HUDEP-2 (cell line): Measurements from ENCODE around the gene ZNF350.
"Not testable (repeated sequence)": the region's sequence is repeated elsewhere in the genome, so short reads cannot be mapped to it uniquely, and the experiment has no call there.

Experiments
- DNase-seq, 76 experiments: peaks; one replicate each; lab custom pipeline; 2025; ENCODE audit not compliant: unreplicated experiment in 76 of 76; lab: John Stamatoyannopoulos, UW

Gene ZNF350

GRCh38 chr19:51976852-51977251, 9.8 kb downstream of the ZNF350 start:
- no peak for DNase-seq

- DNase-seq: not testable (repeated sequence)
Observed at GRCh38 chr19:51975787-51976186, 10.9 kb downstream of the ZNF350 start.

GRCh38 chr19:51971624-51972023, 15.0 kb downstream of the ZNF350 start:
- DNase-seq: peak in 7 of 76 experiments; percentile 2 to 25 (median 8)

- DNase-seq: no peak
Observed at GRCh38 chr19:51970718-51971117, 15.9 kb downstream of the ZNF350 start.

GRCh38 chr19:51965583-51965982, 21.1 kb downstream of the ZNF350 start:
- DNase-seq: no peak

- DNase-seq: not testable (repeated sequence)
Observed at GRCh38 chr19:51960621-51961233, 25.9 kb downstream of the ZNF350 start.

GRCh38 chr19:51959791-51960190, 26.8 kb downstream of the ZNF350 start:
- no peak for DNase-seq

- DNase-seq: not testable (repeated sequence)
Observed at GRCh38 chr19:51957846-51958245, 28.8 kb downstream of the ZNF350 start.

GRCh38 chr19:51948975-51949374, 37.7 kb downstream of the ZNF350 start:
- no peak for DNase-seq

- DNase-seq: no peak
Observed at GRCh38 chr19:51946602-51947001, 40.0 kb downstream of the ZNF350 start.

- no peak for DNase-seq
Observed at GRCh38 chr19:51944798-51945552, 41.7 kb downstream of the ZNF350 start.

GRCh38 chr19:51938936-51939335, 47.7 kb downstream of the ZNF350 start:
- no peak for DNase-seq

- no peak for DNase-seq
Observed at GRCh38 chr19:51931921-51932320, 54.7 kb downstream of the ZNF350 start.

- DNase-seq: no peak
Observed at GRCh38 chr19:51927859-51928258, 58.8 kb downstream of the ZNF350 start.

GRCh38 chr19:51926784-51927741, 59.6 kb downstream of the ZNF350 start, which contains the start of gene ZNF613:
Gene ZNF613, plus strand, starts transcription at chr19:51927472. Its CDS starts 8,749 bp downstream, at chr19:51936221.
- peak in 72 of 76 experiments; percentile 27 to 98 (median 87) for DNase-seq

GRCh38 chr19:51926426-51926783, 60.2 kb downstream of the ZNF350 start:
- no peak for DNase-seq

GRCh38 chr19:51921949-51922348, 64.7 kb downstream of the ZNF350 start:
- DNase-seq: peak in 2 of 76 experiments; percentile 4 to 8

- no peak for DNase-seq
Observed at GRCh38 chr19:51919606-51920005, 67.0 kb downstream of the ZNF350 start.

- DNase-seq: no peak
Observed at GRCh38 chr19:51916167-51916566, 70.5 kb downstream of the ZNF350 start.

GRCh38 chr19:51915324-51915867, 71.2 kb downstream of the ZNF350 start:
- no peak for DNase-seq
